T-cell (primary cell): ENCODE data around the gene GSE1. TPM values are rescaled to one million over a fixed set of nuclear protein-coding genes. Genes with fewer than 3 reads are reported as not detected.

Experiments
- ATAC-seq, 4 experiments: fragments of 200-7000 bp in 3 of 4; fragments of 150-1000 bp in 1 of 4; cut with Tn5 transposase; replicated peaks in 1 of 4; 1 replicate in 3 of 4; 2 replicates in 1 of 4; pipeline ENCODE4 v1.10.0; 2021; ENCODE audit warnings: moderate library complexity in 3 of 4, mild to moderate bottlenecking in 2 of 4, moderate number of reproducible peaks in 1 of 4
- CTCF ChIA-PET, 2 donors: fragments of 300-600 bp; sonication (Branson Sonifier 250); formaldehyde crosslinking; loops; one replicate each; lab custom pipeline; 2022; ENCODE audit warnings: antibody characterized with exemption in 2 of 2; lab: Charles Lee
- POLR2A ChIA-PET, 2 donors: fragments of 300-600 bp; sonication (Branson Sonifier 250); formaldehyde crosslinking; loops; one replicate each; lab custom pipeline; 2022; ENCODE audit warnings: antibody characterized with exemption in 2 of 2; lab: Charles Lee
- DNase-seq, 35 experiments: peaks; one replicate each; pipeline versions ENCODE4 v3.0.0 to v3.0.0-alpha.2; 2013 to 2023
- H3K27ac ChIP-seq: one replicate; pipeline ENCODE4 v1.5.1; 2013; ENCODE audit warnings: low read length
- H3K27me3 ChIP-seq, 2 experiments: replicated peaks in 1 of 2; 1 replicate in 1 of 2; 2 replicates in 1 of 2; pipeline versions ENCODE4 v1.6.1 to v1.7.0; 2013; ENCODE audit warnings: low read length in 1 of 2, mixed read lengths in 1 of 2; ENCODE audit not compliant: control insufficient read depth in 2 of 2, insufficient read depth in 2 of 2; ENCODE audit errors: extremely low read depth in 1 of 2
- H3K36me3 ChIP-seq, 2 donors: 1 replicate in 1 of 2; 2 replicates in 1 of 2; pipeline versions ENCODE4 v1.6.1 to v1.7.0; 2013; ENCODE audit warnings: low read length in 1 of 2; ENCODE audit not compliant: control insufficient read depth in 2 of 2, insufficient read depth in 1 of 2; ENCODE audit errors: extremely low read depth in 1 of 2
- H3K4me1 ChIP-seq, 2 experiments: 1 replicate in 1 of 2; 2 replicates in 1 of 2; pipeline versions ENCODE4 v1.6.1 to v1.7.0; 2013; ENCODE audit warnings: low read length in 2 of 2, mixed read lengths in 1 of 2; ENCODE audit not compliant: insufficient read depth in 2 of 2, control insufficient read depth in 1 of 2; ENCODE audit errors: extremely low read depth in 1 of 2
- H3K4me3 ChIP-seq, 2 donors: 1 replicate in 1 of 2; 2 replicates in 1 of 2; pipeline versions ENCODE4 v1.5.1 to v1.7.0; 2013; ENCODE audit warnings: mild to moderate bottlenecking in 2 of 2, low read length in 1 of 2, moderate library complexity in 1 of 2; ENCODE audit not compliant: control insufficient read depth in 1 of 2; ENCODE audit errors: extremely low read depth in 1 of 2
- H3K9me3 ChIP-seq: 2 replicates; pipeline ENCODE4 v1.7.0; 2013
- H3K27ac Mint-ChIP-seq, 2 donors: one replicate each; pipeline ENCODE4 v1.8.0; 2020 to 2021; ENCODE audit warnings: mild to moderate bottlenecking in 2 of 2, mixed read lengths in 2 of 2
- H3K27me3 Mint-ChIP-seq, 2 donors: one replicate each; pipeline ENCODE4 v1.8.0; 2021 to 2022; ENCODE audit warnings: mixed read lengths in 2 of 2
- H3K36me3 Mint-ChIP-seq: one replicate; pipeline ENCODE4 v1.8.0; 2021; ENCODE audit warnings: mixed read lengths
- H3K4me1 Mint-ChIP-seq, 3 donors: one replicate each; pipeline ENCODE4 v1.8.0; 2020 to 2022; ENCODE audit warnings: mixed read lengths in 3 of 3, mild to moderate bottlenecking in 1 of 3
- H3K4me3 Mint-ChIP-seq, 3 donors: one replicate each; pipeline ENCODE4 v1.8.0; 2020 to 2022; ENCODE audit warnings: mild to moderate bottlenecking in 3 of 3, mixed read lengths in 3 of 3, moderate library complexity in 3 of 3
- H3K9me3 Mint-ChIP-seq, 3 donors: one replicate each; pipeline ENCODE4 v1.8.0; 2020 to 2022; ENCODE audit warnings: mixed read lengths in 3 of 3
- WGBS: methylation state at CpG from one replicate; pipeline ENCODE4 v1.1.5; 2013; ENCODE audit warnings: missing lambda C conversion rate; ENCODE audit not compliant: insufficient coverage; 5-methylcytosine and 5-hydroxymethylcytosine counted together
- total RNA-seq, 35 experiments: library from RNA in 6 of 35; stranded (reverse) in 6 of 35; fragments of 120-200 nt in 1 of 35; gene quantifications; one replicate each; pipeline versions ENCODE4 v1.2.1 to v1.2.4 and lab custom pipeline; 2013 to 2026

The GSE1 gene
- total RNA-seq, 5 donors from 2014 or later (not counting 1 experiment from before 2014, with no cell fraction given), result 29.1 to 61.7 (median 37.4) TPM

DNA sequence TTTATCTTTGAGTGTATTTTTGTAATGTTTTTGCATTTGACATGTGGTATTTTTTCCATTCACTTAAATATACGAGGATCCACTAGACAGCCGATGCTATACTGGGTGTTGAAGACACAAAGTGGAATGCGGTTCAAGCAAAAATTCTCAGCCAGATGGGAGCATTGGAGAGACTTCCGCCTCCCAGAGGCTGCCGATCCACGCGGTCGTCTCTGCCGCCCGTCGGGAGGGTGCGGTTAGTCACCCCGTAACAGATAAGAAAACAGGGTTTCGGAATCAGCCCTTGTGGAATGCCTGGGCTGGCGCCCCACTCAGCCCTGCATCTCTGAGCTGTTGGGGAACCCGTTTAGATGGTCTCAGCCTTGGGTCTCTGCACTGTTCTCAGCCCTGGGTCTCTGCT is 7.3 kb downstream of the GSE1 start:
- Histone ChIP-seq H3K9me3 (no peaks in the 10 kb centered on the region), H3K4me1 (peaks cover 14 to 69% of the 10 kb centered on the region in 2 experiments), H3K36me3 (peaks cover 3 to 8% of the 10 kb centered on the region in 2 donors), H3K27ac (no peak overlapping the region), H3K27me3 (peaks cover 0 to 18% of the 10 kb centered on the region in 2 experiments), H3K4me3 (no peak overlapping the region)
- Mint-ChIP-seq H3K27me3 (peaks cover 0 to 3% of the 10 kb centered on the region in 2 donors), H3K36me3 (peaks cover 11% of the 10 kb centered on the region), H3K9me3 (no peaks in the 10 kb centered on the region), H3K27ac (no peak overlapping the region), H3K4me3 (no peak overlapping the region), H3K4me1 (peaks cover 49 to 66% (median 58%) of the 10 kb centered on the region in 3 donors)
- ChIA-PET POLR2A (no interaction called here), CTCF (no interaction called here)
- ATAC-seq, result no peak
- DNase-seq, result no peak
- WGBS, result 93% methylated on average over 16 of the region's 16 CpGs

DNA sequence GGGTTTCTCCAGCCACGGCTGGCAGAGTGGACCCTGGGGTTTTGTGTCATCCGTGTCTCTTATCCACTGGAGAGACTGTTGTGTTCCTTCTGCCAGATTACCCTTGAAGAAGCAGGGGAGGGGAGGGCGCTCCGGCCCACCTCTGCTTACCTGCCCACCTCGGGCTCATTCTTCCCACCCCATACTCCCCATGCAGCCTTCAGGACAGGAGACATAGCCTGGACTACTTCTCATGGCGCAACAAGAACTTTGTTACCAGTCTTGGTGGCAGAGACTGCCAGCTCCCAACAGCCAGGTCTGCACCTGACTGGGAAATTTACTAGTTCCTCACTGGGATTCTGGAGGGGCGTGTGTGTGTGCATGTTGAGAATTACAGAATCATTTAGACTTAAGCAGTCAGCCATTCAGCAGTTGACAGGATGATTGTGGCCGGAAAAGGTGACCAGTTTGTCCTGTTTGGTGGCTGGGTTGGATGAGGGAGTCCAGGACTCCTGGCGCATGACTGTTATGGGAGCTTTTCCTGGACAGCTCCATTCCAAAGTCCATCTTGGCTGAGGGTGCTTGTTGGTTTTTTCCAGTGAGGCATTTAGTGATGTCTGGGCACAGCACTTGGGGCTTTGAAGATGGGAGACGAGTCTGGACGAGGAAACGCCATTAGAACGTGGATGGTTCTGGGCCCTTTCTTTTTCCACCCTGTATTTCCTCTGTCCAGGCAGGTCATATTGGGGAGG is 8.7 kb downstream of the GSE1 start:
- Mint-ChIP-seq H3K27ac (no peak overlapping the region), H3K4me3 (no peak overlapping the region)

DNA sequence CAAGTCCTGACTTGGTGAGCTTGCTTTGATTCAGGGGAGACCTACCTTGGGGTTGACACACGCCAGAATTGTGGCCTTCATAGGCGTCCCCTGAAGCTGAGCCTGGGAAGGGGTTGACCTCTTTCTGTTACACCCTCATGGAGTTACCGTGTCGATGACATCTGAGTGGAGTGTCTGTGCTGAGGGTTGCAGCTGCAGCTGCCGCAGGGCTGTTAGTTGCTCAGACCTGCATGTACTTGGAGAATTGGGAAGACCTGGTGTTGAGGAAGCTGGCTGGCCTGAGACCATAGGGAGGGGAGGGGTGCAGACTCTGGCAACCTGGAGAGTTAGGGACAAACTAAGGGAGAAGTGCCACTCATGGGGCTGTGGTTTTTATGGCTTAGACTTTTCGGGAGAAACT is 9.6 kb downstream of the GSE1 start:
- POLR2A ChIA-PET, result no interaction called here
- H3K4me3 Mint-ChIP-seq, result no peak overlapping the region
- H3K27ac Mint-ChIP-seq, result no peak overlapping the region

More for the DNA sequence above, 8.7 kb downstream of the GSE1 start:
- H3K9me3 ChIP-seq, result no peaks in the 10 kb centered on the region
- ATAC-seq, result no peak
- ChIA-PET POLR2A (interaction anchor here in 1 of 2 donors (0.6 kb wide), 1 partner anchor 116 kb away, joined by 5 read pairs; no protein-coding TSS in a partner anchor), CTCF (interaction anchor here in 1 of 2 donors (0.6 kb wide), 1 partner anchor 73 kb away, joined by 4 read pairs; no protein-coding TSS in a partner anchor)
- no peak for DNase-seq
- H3K4me3 ChIP-seq, result no peak overlapping the region
- WGBS, result 92% methylated on average over 5 of the region's 13 CpGs
- peaks cover 11% of the 10 kb centered on the region for H3K36me3 Mint-ChIP-seq
- H3K27me3 Mint-ChIP-seq, result peaks cover 0 to 2% of the 10 kb centered on the region in 2 donors
- peaks cover 5 to 69% of the 10 kb centered on the region in 2 experiments for H3K4me1 ChIP-seq
- no peaks in the 10 kb centered on the region for H3K9me3 Mint-ChIP-seq
- peaks cover 0 to 8% of the 10 kb centered on the region in 2 experiments for H3K27me3 ChIP-seq
- peaks cover 42 to 62% (median 54%) of the 10 kb centered on the region in 3 donors for H3K4me1 Mint-ChIP-seq
- peaks cover 3 to 10% of the 10 kb centered on the region in 2 donors for H3K36me3 ChIP-seq
- H3K27ac ChIP-seq, result no peak overlapping the region

DNA sequence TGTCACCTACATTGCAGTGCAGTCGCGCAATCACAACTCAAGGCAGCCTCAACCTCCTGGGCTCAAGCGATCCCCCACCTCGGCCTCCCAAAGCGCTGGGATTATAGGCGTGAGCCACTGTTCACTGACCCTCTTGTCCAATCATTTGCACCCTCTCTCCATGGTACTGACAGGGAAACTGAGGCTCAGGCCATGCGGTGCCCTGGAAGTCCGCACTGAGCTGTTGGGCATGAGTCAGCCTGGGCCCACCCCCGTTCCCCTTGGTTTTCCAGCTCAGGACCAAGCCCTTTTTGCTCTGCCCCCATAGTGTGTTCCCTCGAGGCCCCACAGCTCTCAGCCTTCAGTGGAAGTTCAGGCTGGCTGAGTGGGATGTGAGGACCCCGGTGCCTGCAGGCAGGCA is 10.1 kb downstream of the GSE1 start:
- 93% methylated on average over 7 of the region's 11 CpGs for WGBS
- no peaks in the 10 kb centered on the region for H3K9me3 ChIP-seq
- no peak overlapping the region for H3K27ac ChIP-seq
- ATAC-seq (no peak), DNase-seq (no peak)
- Mint-ChIP-seq H3K36me3 (peaks cover 6% of the 10 kb centered on the region), H3K27me3 (no peaks in the 10 kb centered on the region), H3K9me3 (no peaks in the 10 kb centered on the region), H3K4me1 (peaks cover 32 to 56% (median 50%) of the 10 kb centered on the region in 3 donors), H3K4me3 (no peak overlapping the region), H3K27ac (no peak overlapping the region)
- peaks cover 0 to 67% of the 10 kb centered on the region in 2 experiments for H3K4me1 ChIP-seq
- peaks cover 3 to 7% of the 10 kb centered on the region in 2 donors for H3K36me3 ChIP-seq
- no peak overlapping the region for H3K4me3 ChIP-seq
- H3K27me3 ChIP-seq, result peaks cover 0 to 2% of the 10 kb centered on the region in 2 experiments
- POLR2A ChIA-PET, result no interaction called here
- CTCF ChIA-PET, result no interaction called here

More for the DNA sequence above, 9.6 kb downstream of the GSE1 start:
- H3K4me1 ChIP-seq, result peaks cover 0 to 67% of the 10 kb centered on the region in 2 experiments
- no peak overlapping the region for H3K4me3 ChIP-seq
- H3K9me3 ChIP-seq, result no peaks in the 10 kb centered on the region
- DNase-seq (no peak), ATAC-seq (no peak)
- H3K36me3 ChIP-seq, result peaks cover 3 to 10% of the 10 kb centered on the region in 2 donors
- peaks cover 0 to 4% of the 10 kb centered on the region in 2 experiments for H3K27me3 ChIP-seq
- peaks cover 37 to 61% (median 55%) of the 10 kb centered on the region in 3 donors for H3K4me1 Mint-ChIP-seq
- H3K9me3 Mint-ChIP-seq, result no peaks in the 10 kb centered on the region
- WGBS, result 84% methylated on average over 6 of the region's 6 CpGs
- no peak overlapping the region for H3K27ac ChIP-seq
- CTCF ChIA-PET, result interaction anchor here in 1 of 2 donors (0.6 kb wide), 1 partner anchor 73 kb away, joined by 4 read pairs; no protein-coding TSS in a partner anchor
- peaks cover 11% of the 10 kb centered on the region for H3K36me3 Mint-ChIP-seq
- H3K27me3 Mint-ChIP-seq, result no peaks in the 10 kb centered on the region

DNA sequence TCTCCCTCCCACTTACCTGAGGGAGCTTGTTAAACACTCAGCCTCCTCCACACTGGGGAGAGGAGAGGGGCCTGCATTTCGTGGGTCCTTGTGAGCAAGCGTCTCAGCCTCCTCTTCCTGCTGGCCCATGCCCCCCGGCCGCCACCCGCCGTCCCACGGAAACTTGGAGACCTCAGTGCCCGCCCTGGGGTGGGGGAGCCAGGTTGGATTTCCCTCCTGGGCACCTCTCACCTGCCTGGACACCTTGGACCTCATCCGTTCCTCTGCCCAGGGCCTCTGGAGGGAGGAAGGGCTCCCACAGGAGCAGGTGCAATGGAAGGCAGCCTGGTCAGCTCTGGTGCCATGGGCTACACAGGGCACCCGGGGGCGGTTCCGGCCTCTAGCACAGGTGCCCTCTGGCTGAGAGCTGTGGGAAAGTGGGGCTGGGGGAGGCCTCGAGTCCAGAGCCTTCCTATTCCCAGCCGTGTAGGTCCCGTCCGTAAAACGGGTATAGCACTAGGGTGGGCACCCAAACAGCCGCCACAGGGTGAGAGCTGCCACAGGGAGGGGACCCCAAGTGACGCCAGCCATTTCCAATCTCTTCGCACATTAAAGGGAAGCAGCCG is 11.0 kb downstream of the GSE1 start:
- H3K36me3 ChIP-seq, result peaks cover 3 to 7% of the 10 kb centered on the region in 2 donors
- no peak overlapping the region for H3K4me3 ChIP-seq
- ChIA-PET POLR2A (no interaction called here), CTCF (no interaction called here)
- H3K27me3 ChIP-seq, result peaks cover 0 to under 1% of the 10 kb centered on the region in 2 experiments
- WGBS, result 90% methylated on average over 11 of the region's 21 CpGs
- H3K36me3 Mint-ChIP-seq, result peaks cover 12% of the 10 kb centered on the region
- no peak for DNase-seq
- H3K4me1 Mint-ChIP-seq, result peaks cover 40 to 59% (median 50%) of the 10 kb centered on the region in 3 donors
- no peaks in the 10 kb centered on the region for H3K9me3 Mint-ChIP-seq
- no peak for ATAC-seq
- no peak overlapping the region for H3K4me3 Mint-ChIP-seq
- H3K4me1 ChIP-seq, result peaks cover 0 to 60% of the 10 kb centered on the region in 2 experiments
- H3K27ac ChIP-seq, result no peak overlapping the region
- no peak overlapping the region for H3K27ac Mint-ChIP-seq
- H3K27me3 Mint-ChIP-seq, result no peaks in the 10 kb centered on the region
- H3K9me3 ChIP-seq, result no peaks in the 10 kb centered on the region

DNA sequence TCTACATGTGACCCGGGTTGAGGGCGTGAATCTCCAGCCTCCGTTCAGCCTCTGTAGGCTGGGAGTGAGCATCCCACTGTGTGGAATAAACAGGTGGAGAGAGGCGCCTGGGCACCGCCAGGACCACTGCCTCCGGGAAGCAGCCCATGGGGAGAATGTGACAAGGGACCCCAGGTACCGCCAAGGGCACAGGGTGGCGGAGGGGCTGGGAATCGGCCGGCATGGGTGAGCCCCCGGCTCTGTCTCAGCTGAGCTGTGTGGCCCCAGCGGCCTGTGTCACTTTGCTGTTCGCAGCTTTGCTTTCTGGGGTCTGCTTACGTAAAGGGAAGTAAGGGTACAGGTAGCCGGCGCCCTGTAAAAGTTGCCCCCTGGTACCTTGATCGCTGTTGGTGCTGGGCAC is 11.5 kb downstream of the GSE1 start:
- Mint-ChIP-seq H3K4me1 (peaks cover 45 to 58% (median 52%) of the 10 kb centered on the region in 3 donors), H3K36me3 (peaks cover 16% of the 10 kb centered on the region), H3K27me3 (no peaks in the 10 kb centered on the region), H3K27ac (no peak overlapping the region), H3K9me3 (peaks cover 0 to 2% (median 0%) of the 10 kb centered on the region in 3 donors), H3K4me3 (no peak overlapping the region)
- Histone ChIP-seq H3K4me1 (peaks cover 0 to 60% of the 10 kb centered on the region in 2 experiments), H3K4me3 (no peak overlapping the region), H3K27me3 (no peaks in the 10 kb centered on the region), H3K36me3 (peaks cover 7% of the 10 kb centered on the region in 2 donors), H3K27ac (no peak overlapping the region), H3K9me3 (no peaks in the 10 kb centered on the region)
- ATAC-seq (no peak), DNase-seq (no peak)
- POLR2A ChIA-PET, result no interaction called here
- CTCF ChIA-PET, result no interaction called here
- 97% methylated on average over 17 of the region's 17 CpGs for WGBS
